Neutrophil (primary cell): ENCODE data around the gene CDV3.
A peak's percentile ranks its signal among the peaks of the same experiment; 100 is the strongest.

Source experiments
- H3K27ac ChIP-seq: fragments of 200-600 bp; sonication (generic); 2 replicates; pipeline ENCODE4 v1.5.1; 2016; ENCODE audit warnings: mild to moderate bottlenecking, moderate library complexity
- H3K27me3 ChIP-seq: fragments of 200-600 bp; sonication (generic); 2 replicates; pipeline ENCODE4 v1.6.0; 2016; ENCODE audit warnings: mild to moderate bottlenecking
- H3K36me3 ChIP-seq: fragments of 200-600 bp; sonication (generic); 2 replicates; pipeline ENCODE4 v1.5.1; 2017
- H3K4me1 ChIP-seq, 2 experiments: fragments of 200-600 bp in 1 of 2; sonication (generic) in 1 of 2; 1 replicate in 1 of 2; 2 replicates in 1 of 2; pipeline versions ENCODE4 v1.5.1 to v1.6.1; 2013 to 2016; ENCODE audit warnings: low read depth in 1 of 2, low read length in 1 of 2, mild to moderate bottlenecking in 1 of 2, moderate library complexity in 1 of 2; ENCODE audit not compliant: control insufficient read depth in 1 of 2, insufficient read depth in 1 of 2
- H3K4me3 ChIP-seq, 2 experiments: fragments of 200-600 bp in 1 of 2; sonication (generic) in 1 of 2; 1 replicate in 1 of 2; 2 replicates in 1 of 2; pipeline ENCODE4 v1.5.1; 2013 to 2016; ENCODE audit warnings: low read depth in 1 of 2, low read length in 1 of 2, mild to moderate bottlenecking in 1 of 2, moderate library complexity in 1 of 2
- H3K9me3 ChIP-seq: fragments of 200-600 bp; sonication (generic); 2 replicates; pipeline ENCODE4 v1.5.1; 2016
- CTCF ChIP-seq: fragments of 200-600 bp; sonication (generic); IDR thresholded peaks from 2 replicates; pipeline ENCODE4 v1.5.1; 2016; ENCODE audit warnings: antibody characterized with exemption

Gene CDV3

GRCh38 chr3:133578548-133579191 lies 5.2 kb downstream of the CDV3 start:
- no peaks in the 10 kb centered on the region for H3K27me3 ChIP-seq
- peak overlapping the region; percentile 46 for H3K27ac ChIP-seq
- peaks cover 75% of the 10 kb centered on the region for H3K36me3 ChIP-seq
- H3K4me3 ChIP-seq = no peak overlapping the region
- no peaks in the 10 kb centered on the region for H3K9me3 ChIP-seq
- H3K4me1 ChIP-seq = peaks cover 35 to 37% of the 10 kb centered on the region in 2 experiments
- no peak for TF ChIP-seq CTCF

- Histone ChIP-seq H3K27ac (no peak overlapping the region), H3K36me3 (peaks cover 97% of the 10 kb centered on the region)
- no peak for TF ChIP-seq CTCF
These were observed 9.9 kb downstream of the CDV3 start for GRCh38 chr3:133583396-133583795.

GRCh38 chr3:133588035-133588434 lies 14.5 kb downstream of the CDV3 start:
- no peaks in the 10 kb centered on the region for H3K27me3 ChIP-seq
- no peaks in the 10 kb centered on the region for H3K9me3 ChIP-seq
- peaks cover 75% of the 10 kb centered on the region for H3K36me3 ChIP-seq
- peak overlapping the region; percentile 26 for H3K27ac ChIP-seq
- TF ChIP-seq CTCF = no peak
- H3K4me1 ChIP-seq = no peaks in the 10 kb centered on the region
- H3K4me3 ChIP-seq = no peak overlapping the region

More at GRCh38 chr3:133583396-133583795, 9.9 kb downstream of the CDV3 start:
- no peaks in the 10 kb centered on the region for H3K9me3 ChIP-seq
- no peaks in the 10 kb centered on the region for H3K27me3 ChIP-seq
- no peak overlapping the region for H3K4me3 ChIP-seq
- peaks cover 11 to 12% of the 10 kb centered on the region in 2 experiments for H3K4me1 ChIP-seq

GRCh38 chr3:133588784-133589465 lies 15.4 kb downstream of the CDV3 start:
- no peak for TF ChIP-seq CTCF
- Histone ChIP-seq H3K4me1 (no peaks in the 10 kb centered on the region), H3K9me3 (no peaks in the 10 kb centered on the region), H3K27me3 (no peaks in the 10 kb centered on the region), H3K4me3 (no peak overlapping the region), H3K36me3 (peaks cover 66% of the 10 kb centered on the region), H3K27ac (peak overlapping the region; percentile 7)

GRCh38 chr3:133589503-133589902 lies 16.0 kb downstream of the CDV3 start:
- H3K36me3 ChIP-seq = peaks cover 61% of the 10 kb centered on the region
- H3K9me3 ChIP-seq = no peaks in the 10 kb centered on the region
- no peaks in the 10 kb centered on the region for H3K4me1 ChIP-seq
- no peaks in the 10 kb centered on the region for H3K27me3 ChIP-seq
- no peak for TF ChIP-seq CTCF
- H3K27ac ChIP-seq = no peak overlapping the region
- no peak overlapping the region for H3K4me3 ChIP-seq
